Neural crest cell (in vitro differentiated cells): ENCODE results near the gene LINC00305. TPM values are rescaled to one million over a fixed set of nuclear protein-coding genes. Genes with fewer than 3 reads are reported as not detected.

ENCODE experiments used
- DNase-seq: peaks from one replicate; pipeline ENCODE4 v3.0.0; 2021; ENCODE audit warnings: low read depth, mixed read lengths, low spot score
- H3K27ac Mint-ChIP-seq: one replicate; pipeline ENCODE4 v1.8.0; 2021; ENCODE audit warnings: mild to moderate bottlenecking, mixed read lengths; ENCODE audit not compliant: unreplicated experiment
- H3K27me3 Mint-ChIP-seq: 2 replicates; pipeline ENCODE4 v1.8.0; 2021; ENCODE audit warnings: low read depth, mild to moderate bottlenecking, mixed read lengths
- H3K36me3 Mint-ChIP-seq: 2 replicates; pipeline ENCODE4 v1.8.0; 2021; ENCODE audit warnings: low read depth, mild to moderate bottlenecking, mixed read lengths
- H3K4me1 Mint-ChIP-seq: 2 replicates; pipeline ENCODE4 v1.8.0; 2021; ENCODE audit warnings: mixed read lengths
- H3K4me3 Mint-ChIP-seq: one replicate; pipeline ENCODE4 v1.8.0; 2021; ENCODE audit warnings: mild to moderate bottlenecking, mixed read lengths
- H3K9me3 Mint-ChIP-seq: 2 replicates; pipeline ENCODE4 v1.8.0; 2021; ENCODE audit warnings: mixed read lengths
- long read RNA-seq: library from polyadenylated mRNA; unstranded; transcript quantifications from one replicate; pipeline ENCODE4 v2.0.0, GENCODE V29; 2020
- total RNA-seq: library from RNA; stranded (reverse); gene quantifications from 2 replicates; pipeline ENCODE4 v1.2.1, GENCODE V29; 2021
- TF ChIP-seq, protein P1 (sequence below): fragments of 200-600 bp; sonication (generic); conservative IDR thresholded peaks from 2 replicates; pipeline ENCODE4 v1.5.0; 2021; ENCODE audit warnings: antibody characterized with exemption, mild to moderate bottlenecking

The LINC00305 gene
- not detected in 2 replicates for total RNA-seq
- long read RNA-seq = 0 reads

- Mint-ChIP-seq H3K4me3 (no peak within 1 kb of the TSS), H3K9me3 (no peaks in the 10 kb centered on the region), H3K4me1 (no peaks in the 10 kb centered on the region), H3K36me3 (no peaks in the 10 kb centered on the region), H3K27ac (no peak within 1 kb of the TSS), H3K27me3 (no peaks in the 10 kb centered on the region)
- TF ChIP-seq, protein P1, sequence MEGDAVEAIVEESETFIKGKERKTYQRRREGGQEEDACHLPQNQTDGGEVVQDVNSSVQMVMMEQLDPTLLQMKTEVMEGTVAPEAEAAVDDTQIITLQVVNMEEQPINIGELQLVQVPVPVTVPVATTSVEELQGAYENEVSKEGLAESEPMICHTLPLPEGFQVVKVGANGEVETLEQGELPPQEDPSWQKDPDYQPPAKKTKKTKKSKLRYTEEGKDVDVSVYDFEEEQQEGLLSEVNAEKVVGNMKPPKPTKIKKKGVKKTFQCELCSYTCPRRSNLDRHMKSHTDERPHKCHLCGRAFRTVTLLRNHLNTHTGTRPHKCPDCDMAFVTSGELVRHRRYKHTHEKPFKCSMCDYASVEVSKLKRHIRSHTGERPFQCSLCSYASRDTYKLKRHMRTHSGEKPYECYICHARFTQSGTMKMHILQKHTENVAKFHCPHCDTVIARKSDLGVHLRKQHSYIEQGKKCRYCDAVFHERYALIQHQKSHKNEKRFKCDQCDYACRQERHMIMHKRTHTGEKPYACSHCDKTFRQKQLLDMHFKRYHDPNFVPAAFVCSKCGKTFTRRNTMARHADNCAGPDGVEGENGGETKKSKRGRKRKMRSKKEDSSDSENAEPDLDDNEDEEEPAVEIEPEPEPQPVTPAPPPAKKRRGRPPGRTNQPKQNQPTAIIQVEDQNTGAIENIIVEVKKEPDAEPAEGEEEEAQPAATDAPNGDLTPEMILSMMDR = no peak
- no peak for DNase-seq
Observed at GRCh38 chr18:64148988-64149387, at the start of gene LINC00305. LINC00305 (minus strand) TSS chr18:64149088.

DNA sequence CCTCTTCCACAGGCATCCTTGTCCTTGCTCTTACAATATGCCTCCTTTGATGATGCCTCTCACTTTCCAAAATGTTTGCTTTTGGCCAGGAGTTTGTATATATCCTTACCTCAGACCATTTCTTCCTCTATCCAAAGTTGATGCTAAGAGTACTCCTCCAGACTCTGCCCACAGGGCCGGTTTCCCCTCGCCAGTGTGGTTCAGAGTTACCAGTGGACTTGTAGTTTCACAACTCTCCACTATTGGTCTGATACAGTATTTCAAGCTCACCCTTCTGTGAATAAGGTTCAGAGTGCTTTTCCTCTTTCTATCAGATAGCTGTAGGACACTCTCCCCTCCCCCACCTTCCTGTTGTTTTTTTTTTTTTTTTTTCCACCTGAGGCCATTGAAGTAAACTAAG, 42.2 kb upstream of the LINC00305 start:
- Mint-ChIP-seq H3K4me1 (peaks cover 12% of the 10 kb centered on the region), H3K9me3 (no peaks in the 10 kb centered on the region), H3K36me3 (no peaks in the 10 kb centered on the region), H3K27me3 (no peaks in the 10 kb centered on the region), H3K27ac (no peak overlapping the region), H3K4me3 (no peak overlapping the region)
- DNase-seq = no peak
- TF ChIP-seq, protein P1 = no peak

- no peaks in the 10 kb centered on the region for H3K9me3 Mint-ChIP-seq
- H3K27me3 Mint-ChIP-seq = no peaks in the 10 kb centered on the region
- no peak overlapping the region for H3K27ac Mint-ChIP-seq
Observed at GRCh38 chr18:64185987-64186386, 37.1 kb upstream of the LINC00305 start.

GRCh38 chr18:64183665-64184064, 34.8 kb upstream of the LINC00305 start:
- TF ChIP-seq, protein P1 = no peak
- H3K9me3 Mint-ChIP-seq = no peaks in the 10 kb centered on the region
- H3K4me1 Mint-ChIP-seq = peaks cover 46% of the 10 kb centered on the region
- H3K27ac Mint-ChIP-seq = no peak overlapping the region
- no peaks in the 10 kb centered on the region for H3K27me3 Mint-ChIP-seq
- no peaks in the 10 kb centered on the region for H3K36me3 Mint-ChIP-seq
- no peak for DNase-seq
- H3K4me3 Mint-ChIP-seq = no peak overlapping the region

More at GRCh38 chr18:64185987-64186386, 37.1 kb upstream of the LINC00305 start:
- no peak for DNase-seq
- Mint-ChIP-seq H3K36me3 (no peaks in the 10 kb centered on the region), H3K4me1 (peaks cover 33% of the 10 kb centered on the region), H3K4me3 (no peak overlapping the region)
- TF ChIP-seq, protein P1 = no peak

GRCh38 chr18:64180617-64181016, 31.7 kb upstream of the LINC00305 start:
- DNase-seq = no peak
- no peak overlapping the region for H3K4me3 Mint-ChIP-seq
- H3K36me3 Mint-ChIP-seq = no peaks in the 10 kb centered on the region
- no peak overlapping the region for H3K27ac Mint-ChIP-seq
- TF ChIP-seq, protein P1 = no peak
- peaks cover 3% of the 10 kb centered on the region for H3K9me3 Mint-ChIP-seq
- H3K4me1 Mint-ChIP-seq = peaks cover 33% of the 10 kb centered on the region
- H3K27me3 Mint-ChIP-seq = no peaks in the 10 kb centered on the region

GRCh38 chr18:64180171-64180570, 31.3 kb upstream of the LINC00305 start:
- Mint-ChIP-seq H3K4me3 (no peak overlapping the region), H3K36me3 (no peaks in the 10 kb centered on the region), H3K27me3 (no peaks in the 10 kb centered on the region), H3K9me3 (peaks cover 3% of the 10 kb centered on the region), H3K27ac (no peak overlapping the region), H3K4me1 (peaks cover 32% of the 10 kb centered on the region)
- no peak for DNase-seq
- TF ChIP-seq, protein P1 = no peak
